PC-3 (cell line): ENCODE data around the gene SPATA16. TPM values are rescaled to one million over a fixed set of nuclear protein-coding genes. Genes with fewer than 3 reads are reported as not detected.

ENCODE experiments used
- ATAC-seq: fragments of 200-7000 bp; cut with Tn5 transposase; 2 replicates; pipeline ENCODE4 v1.9.1; 2020; ENCODE audit warnings: mild to moderate bottlenecking, moderate library complexity
- BruUV-seq: library from RNA; stranded (reverse); fragments of 400-500 nt; replicated peaks from 2 replicates; lab custom pipeline; 2021; lab: Mats Ljungman, UMichigan
- CTCF ChIA-PET: fragments of 300-600 bp; sonication (Branson Sonifier 250); formaldehyde crosslinking; loops from one replicate; lab custom pipeline; 2022; ENCODE audit warnings: antibody characterized with exemption; lab: Charles Lee
- POLR2A ChIA-PET: fragments of 300-600 bp; sonication (Branson Sonifier 250); formaldehyde crosslinking; loops from one replicate; lab custom pipeline; 2022; ENCODE audit warnings: antibody characterized with exemption; ENCODE audit not compliant: unreplicated experiment; lab: Charles Lee
- DNase-seq: peaks from one replicate; pipeline ENCODE4 v3.0.0-alpha.2; 2015
- H2AFZ ChIP-seq: fragments of 300-600 bp; sonication (generic); 2 replicates; pipeline ENCODE4 v1.6.0; 2016; ENCODE audit warnings: antibody characterized with exemption, low read length
- H3F3A ChIP-seq: fragments of 300-600 bp; sonication (generic); one replicate; pipeline ENCODE4 v1.6.0; 2017; ENCODE audit warnings: antibody characterized with exemption, low read length, control low read depth, mild to moderate bottlenecking; ENCODE audit not compliant: unreplicated experiment
- H3K27ac ChIP-seq: fragments of 300-600 bp; sonication (generic); 2 replicates; pipeline ENCODE4 v1.5.1; 2016; ENCODE audit warnings: mild to moderate bottlenecking, low read length
- H3K27me3 ChIP-seq: fragments of 300-600 bp; sonication (generic); 2 replicates; pipeline ENCODE4 v1.6.1; 2016; ENCODE audit warnings: low read length, mixed read lengths
- H3K36me3 ChIP-seq: fragments of 300-600 bp; sonication (generic); 2 replicates; pipeline ENCODE4 v1.6.1; 2016; ENCODE audit warnings: low read depth, mixed run types, low read length, mixed read lengths
- H3K4me1 ChIP-seq: fragments of 300-600 bp; sonication (generic); 2 replicates; pipeline ENCODE4 v1.5.1; 2016; ENCODE audit warnings: low read length; ENCODE audit not compliant: insufficient read depth
- H3K4me2 ChIP-seq: fragments of 300-600 bp; sonication (generic); 2 replicates; pipeline ENCODE4 v1.6.0; 2016; ENCODE audit warnings: low read length
- H3K4me3 ChIP-seq: fragments of 300-600 bp; sonication (generic); 2 replicates; pipeline ENCODE4 v1.5.1; 2016; ENCODE audit warnings: mild to moderate bottlenecking, low read length, mixed read lengths
- H3K79me2 ChIP-seq: fragments of 300-600 bp; sonication (generic); 2 replicates; pipeline ENCODE4 v1.6.1; 2017; ENCODE audit warnings: low read length, mixed read lengths
- H3K9ac ChIP-seq: fragments of 300-600 bp; sonication (generic); 2 replicates; pipeline ENCODE4 v1.6.0; 2016; ENCODE audit warnings: mild to moderate bottlenecking, low read length
- H3K9me2 ChIP-seq: fragments of 300-600 bp; sonication (generic); replicated peaks from 2 replicates; pipeline ENCODE4 v1.6.1; 2016; ENCODE audit warnings: mixed run types, low read length, mixed read lengths
- H3K9me3 ChIP-seq: fragments of 300-600 bp; sonication (generic); 2 replicates; pipeline ENCODE4 v1.6.1; 2016; ENCODE audit warnings: low read length, mixed read lengths
- H4K20me1 ChIP-seq: fragments of 300-600 bp; sonication (generic); 2 replicates; pipeline ENCODE4 v1.6.1; 2016; ENCODE audit warnings: low read length, mixed read lengths
- CTCF ChIP-seq: fragments of 300-600 bp; sonication (generic); conservative IDR thresholded peaks from 2 replicates; pipeline ENCODE4 v1.5.1; 2017; ENCODE audit warnings: antibody characterized with exemption, low read depth, mild to moderate bottlenecking, low read length
- EZH2 ChIP-seq: fragments of 300-600 bp; sonication (generic); IDR thresholded peaks from one replicate; pipeline ENCODE4 v1.6.1; 2017; ENCODE audit warnings: antibody characterized with exemption, mild to moderate bottlenecking, low read length; ENCODE audit not compliant: unreplicated experiment
- EZH2phosphoT487 ChIP-seq: fragments of 300-600 bp; sonication (generic); IDR thresholded peaks from 2 replicates; pipeline ENCODE4 v1.6.1; 2018; ENCODE audit warnings: mild to moderate bottlenecking, antibody characterized with exemption, low read length, borderline replicate concordance
- intact Hi-C: fragments of 100-400 bp; cut with micrococcal nuclease; formaldehyde crosslinking; loops from 2 replicates; pipeline ENCODE4 v1.9.0; 2023
- total RNA-seq: library from RNA; depleted of rRNA; stranded (reverse); fragments of >200 nt; gene quantifications from 2 replicates; pipeline ENCODE4 v1.2.3, GENCODE V29; 2014

The SPATA16 gene
- total RNA-seq, 1 experiment from 2014 or later, result not detected

GRCh38 chr3:172993412-172993811 is 147.6 kb downstream of the SPATA16 start:
- no peaks in the 10 kb centered on the region for H3K9me2 ChIP-seq
- DNase-seq (no peak), ATAC-seq (no peak)
- TF ChIP-seq EZH2 (no peak), CTCF (no peak), EZH2phosphoT487 (no peak)
- ChIA-PET CTCF (no interaction called here), POLR2A (no interaction called here)
- no peak overlapping the region for H3K4me2 ChIP-seq
- no peaks in the 10 kb centered on the region for H3K9me3 ChIP-seq
- BruUV-seq, result no TSS peak
- no peak overlapping the region for H3K27ac ChIP-seq
- H3K27me3 ChIP-seq, result peaks cover 50% of the 10 kb centered on the region
- H3K4me3 ChIP-seq, result no peak overlapping the region
- no peak overlapping the region for H3K9ac ChIP-seq
- no peaks in the 10 kb centered on the region for H3K79me2 ChIP-seq
- H3F3A ChIP-seq, result no peaks in the 10 kb centered on the region
- H3K36me3 ChIP-seq, result no peaks in the 10 kb centered on the region
- H4K20me1 ChIP-seq, result no peaks in the 10 kb centered on the region
- H2AFZ ChIP-seq, result no peak overlapping the region
- no peaks in the 10 kb centered on the region for H3K4me1 ChIP-seq
- intact Hi-C loops, result no loop called here

GRCh38 chr3:172991424-172991996 is 149.5 kb downstream of the SPATA16 start:
- intact Hi-C loops, result no loop called here
- Histone ChIP-seq H3K9ac (no peak overlapping the region), H3K4me1 (no peaks in the 10 kb centered on the region), H3K36me3 (no peaks in the 10 kb centered on the region), H3K4me2 (no peak overlapping the region), H3K27ac (no peak overlapping the region), H3K4me3 (no peak overlapping the region), H3F3A (no peaks in the 10 kb centered on the region), H3K9me3 (no peaks in the 10 kb centered on the region), H2AFZ (no peak overlapping the region), H3K79me2 (no peaks in the 10 kb centered on the region), H3K9me2 (no peaks in the 10 kb centered on the region), H4K20me1 (no peaks in the 10 kb centered on the region), H3K27me3 (peaks cover 40% of the 10 kb centered on the region)
- ATAC-seq (no peak), DNase-seq (no peak)
- ChIA-PET CTCF (no interaction called here), POLR2A (no interaction called here)
- BruUV-seq, result no TSS peak
- TF ChIP-seq EZH2 (no peak), EZH2phosphoT487 (no peak), CTCF (no peak)

GRCh38 chr3:172989373-172989772 is 151.7 kb downstream of the SPATA16 start:
- Histone ChIP-seq H3K4me3 (no peak overlapping the region), H2AFZ (no peak overlapping the region), H3K36me3 (no peaks in the 10 kb centered on the region), H3K79me2 (no peaks in the 10 kb centered on the region), H3K9me3 (no peaks in the 10 kb centered on the region), H3K27me3 (peaks cover 31% of the 10 kb centered on the region; the same call in 1 of the 2 replicates), H3F3A (no peaks in the 10 kb centered on the region), H3K9me2 (no peaks in the 10 kb centered on the region), H3K4me2 (no peak overlapping the region), H3K27ac (no peak overlapping the region), H4K20me1 (no peaks in the 10 kb centered on the region), H3K4me1 (no peaks in the 10 kb centered on the region), H3K9ac (no peak overlapping the region)
- intact Hi-C loops, result loop anchor here (5.0 to 10.0 kb wide), 2 partner anchors 58 to 155 kb away; no protein-coding TSS in a partner anchor
- POLR2A ChIA-PET, result no interaction called here
- CTCF ChIA-PET, result no interaction called here
- no peak for DNase-seq
- TF ChIP-seq EZH2 (no peak), CTCF (no peak), EZH2phosphoT487 (no peak)
- BruUV-seq, result no TSS peak
- no peak for ATAC-seq
